Activated CD4-positive, CD25-positive, alpha-beta regulatory T cell (primary cell): ENCODE data around the gene N4BP2L2.

ENCODE experiments used
- DNase-seq, 4 experiments: peaks; one replicate each; lab custom pipeline; 2025; lab: John Stamatoyannopoulos, UW

Gene N4BP2L2

GRCh38 chr13:32468502-32469142 is 70.0 kb downstream of the N4BP2L2 start:
- DNase-seq: no peak

- DNase-seq: no peak
Observed at GRCh38 chr13:32456591-32456990, 82.0 kb downstream of the N4BP2L2 start.

- no peak for DNase-seq
Observed at GRCh38 chr13:32455594-32455903, 83.0 kb downstream of the N4BP2L2 start.

- DNase-seq: no peak
Observed at GRCh38 chr13:32454886-32455593, 83.6 kb downstream of the N4BP2L2 start.

- DNase-seq: no peak
Observed at GRCh38 chr13:32453981-32454380, 84.6 kb downstream of the N4BP2L2 start.

- no peak for DNase-seq
Observed at GRCh38 chr13:32448972-32449371, 89.6 kb downstream of the N4BP2L2 start.

- DNase-seq: no peak
Observed at GRCh38 chr13:32447894-32448623, 90.5 kb downstream of the N4BP2L2 start.

- DNase-seq: no peak
Observed at GRCh38 chr13:32446773-32447465, 91.7 kb downstream of the N4BP2L2 start.

- DNase-seq: no peak
Observed at GRCh38 chr13:32446220-32446619, 92.4 kb downstream of the N4BP2L2 start.

GRCh38 chr13:32445461-32445860 is 93.1 kb downstream of the N4BP2L2 start:
- DNase-seq: no peak

- DNase-seq: no peak
Observed at GRCh38 chr13:32443111-32443510, 95.5 kb downstream of the N4BP2L2 start.

GRCh38 chr13:32438871-32439270 is 99.7 kb downstream of the N4BP2L2 start:
- no peak for DNase-seq

GRCh38 chr13:32432856-32433255 is 105.7 kb downstream of the N4BP2L2 start:
- DNase-seq: no peak

GRCh38 chr13:32431361-32431760 is 107.2 kb downstream of the N4BP2L2 start:
- no peak for DNase-seq

GRCh38 chr13:32430018-32430747 is 108.4 kb downstream of the N4BP2L2 start:
- no peak for DNase-seq

GRCh38 chr13:32429433-32429909 is 109.1 kb downstream of the N4BP2L2 start:
- DNase-seq: no peak

GRCh38 chr13:32428581-32429432 is 109.8 kb downstream of the N4BP2L2 start:
- no peak for DNase-seq

GRCh38 chr13:32427852-32428580 is 110.6 kb downstream of the N4BP2L2 start, which contains the start of gene N4BP2L1:
TSS of gene N4BP2L1 (minus strand) at chr13:32428130. CDS start at chr13:32428082, 48 bp downstream.
- peak; percentile 47 to 60 (median 56) for DNase-seq

- DNase-seq: peak; percentile 7 to 45 (median 34)
Observed at GRCh38 chr13:32426990-32427851, 111.4 kb downstream of the N4BP2L2 start.
